Stimulated activated CD8-positive, alpha-beta memory T cell treated with anti-CD3 and anti-CD28 coated beads, Interleukin-2, amount 100 ng/mL, for 48 hours (primary cell): ENCODE measurements around the gene FBXO28.

Source experiments
- DNase-seq, 2 donors: peaks; one replicate each; pipeline ENCODE4 v3.0.0-alpha.2; 2020; ENCODE audit warnings: low read depth in 2 of 2

The FBXO28 gene

GRCh38 chr1:224095867-224096266 lies 18.0 kb upstream of the FBXO28 start:
- no peak for DNase-seq

DNA sequence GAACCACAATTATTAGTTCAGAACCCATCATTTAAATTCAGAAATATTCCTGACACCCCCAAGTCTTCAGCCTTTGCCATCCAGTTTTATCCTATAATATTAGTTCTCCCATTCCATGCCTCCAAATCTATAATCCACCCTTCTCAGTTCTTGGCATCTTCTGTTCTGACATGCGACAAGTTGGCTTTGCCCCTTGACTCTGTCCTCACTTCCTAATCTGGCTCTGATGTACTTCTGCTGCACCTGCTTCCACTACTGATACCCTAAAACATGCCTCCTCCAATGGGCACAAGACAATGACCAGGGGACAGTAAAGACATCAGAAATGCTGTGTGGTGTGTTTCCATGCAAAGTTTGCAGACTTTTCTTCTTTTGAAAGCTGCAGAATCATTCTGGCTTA lies 17.1 kb upstream of the FBXO28 start:
- no peak for DNase-seq

GRCh38 chr1:224098007-224098406 lies 15.9 kb upstream of the FBXO28 start:
- no peak for DNase-seq

- no peak for DNase-seq
These were observed 7.2 kb upstream of the FBXO28 start for GRCh38 chr1:224106568-224107281.

GRCh38 chr1:224107282-224107625 lies 6.7 kb upstream of the FBXO28 start:
- no peak for DNase-seq

- no peak for DNase-seq
These were observed 4.9 kb upstream of the FBXO28 start for GRCh38 chr1:224108991-224109390.

DNA sequence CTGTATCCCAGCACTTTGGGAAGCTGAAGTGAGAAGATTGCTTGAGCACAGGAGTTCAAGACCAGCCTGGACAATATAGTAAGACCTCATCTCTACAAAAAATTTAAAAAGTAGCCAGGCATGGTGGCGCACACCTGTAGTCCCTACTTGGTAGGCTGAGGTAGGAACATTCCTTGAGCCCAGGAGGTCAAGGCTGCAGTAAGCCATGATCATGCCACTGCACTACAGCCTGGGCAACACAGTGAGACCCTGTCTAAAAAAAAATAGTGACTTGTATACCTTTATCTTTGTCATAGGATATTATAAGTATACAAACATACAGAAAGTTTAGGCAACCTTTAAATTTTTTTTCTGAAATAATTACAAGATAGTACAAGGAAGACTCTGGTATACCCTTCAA lies 3.9 kb upstream of the FBXO28 start:
- no peak for DNase-seq

DNA sequence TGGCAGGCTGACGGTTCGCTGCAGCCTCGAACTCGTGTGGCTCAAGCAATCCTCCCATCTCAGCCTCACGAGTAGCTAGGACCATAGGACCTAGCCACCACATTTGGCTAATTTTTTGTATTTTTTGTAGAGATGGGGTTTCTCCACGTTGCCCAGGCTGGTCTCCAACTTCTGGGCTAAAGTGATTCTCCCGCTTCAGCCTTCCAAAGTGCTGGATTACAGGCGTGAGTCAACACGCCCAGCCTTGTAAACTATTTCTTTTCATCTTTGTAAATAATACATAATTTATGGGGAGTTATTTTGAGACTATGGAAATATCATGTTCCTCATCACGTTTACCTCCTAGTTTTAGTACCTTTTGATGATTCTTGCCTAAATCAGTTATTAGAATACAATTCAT lies 906 bp upstream of the FBXO28 start:
- no peak for DNase-seq

- no peak for DNase-seq
These were observed 380 bp upstream of the FBXO28 start for GRCh38 chr1:224113545-224113917.

GRCh38 chr1:224114787-224115175 lies 870 bp downstream of the FBXO28 start:
- DNase-seq = no peak

GRCh38 chr1:224116131-224116530 lies 2.2 kb downstream of the FBXO28 start:
- no peak for DNase-seq

- no peak for DNase-seq
These were observed 4.8 kb downstream of the FBXO28 start for GRCh38 chr1:224118688-224119087.

DNA sequence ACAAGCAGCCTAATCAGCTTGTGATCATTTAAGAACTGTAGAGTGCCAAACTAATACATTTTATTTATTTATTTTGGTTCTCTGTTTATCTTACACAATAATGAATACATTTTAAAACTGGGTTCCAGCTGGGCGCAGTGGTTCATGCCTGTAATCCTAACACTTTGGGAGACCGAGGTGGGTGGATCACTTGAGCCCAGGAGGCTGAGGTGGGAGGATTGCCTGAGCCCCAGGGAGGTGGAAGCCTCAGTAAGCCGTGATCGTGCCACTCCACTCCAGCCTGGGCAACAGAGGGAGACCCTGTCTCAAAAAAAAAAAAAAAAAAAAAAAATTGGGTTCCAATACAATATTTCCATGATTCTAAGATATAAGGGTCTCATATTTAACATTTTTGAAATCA lies 9.2 kb downstream of the FBXO28 start:
- no peak for DNase-seq

DNA sequence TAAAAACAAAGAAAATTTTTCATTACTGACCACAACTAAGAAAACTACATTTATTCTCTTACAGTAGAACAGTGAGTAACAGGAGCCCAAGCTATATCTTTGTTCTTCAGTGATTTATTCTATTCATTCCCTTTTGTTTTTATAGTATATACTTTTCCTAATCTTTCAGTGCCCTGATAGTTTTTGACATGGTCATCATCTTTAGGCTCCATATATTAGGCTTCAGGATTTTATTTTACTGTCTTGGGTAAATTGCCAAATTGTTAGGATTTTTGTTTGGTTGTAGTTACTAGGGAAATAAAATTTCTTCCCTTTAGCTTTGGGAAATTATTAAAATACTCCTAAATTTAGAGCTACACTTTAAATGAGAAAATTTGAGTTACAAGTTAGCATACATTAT lies 10.3 kb downstream of the FBXO28 start:
- DNase-seq = no peak

- DNase-seq = no peak
These were observed 14.3 kb downstream of the FBXO28 start for GRCh38 chr1:224127925-224128819.

- no peak for DNase-seq
These were observed 17.3 kb downstream of the FBXO28 start for GRCh38 chr1:224131253-224131652.

DNA sequence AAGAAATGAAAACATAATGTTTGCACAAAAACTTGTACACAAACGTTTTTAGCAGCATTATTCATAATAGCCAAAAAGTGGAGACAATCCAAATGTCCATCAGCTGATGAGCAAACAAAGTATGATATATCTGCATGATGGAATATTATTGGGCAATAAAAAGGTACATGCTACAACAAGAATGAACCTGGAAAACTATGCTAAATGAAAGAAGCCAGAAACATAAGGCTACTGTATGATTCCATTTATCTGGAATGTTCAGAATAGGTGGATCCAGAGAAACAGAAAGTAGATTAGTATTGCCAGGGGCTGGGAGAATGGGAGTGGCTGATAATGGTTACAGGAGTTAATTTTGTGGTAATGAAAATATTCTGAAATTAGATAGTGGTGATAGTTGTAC lies 19.0 kb downstream of the FBXO28 start:
- no peak for DNase-seq

DNA sequence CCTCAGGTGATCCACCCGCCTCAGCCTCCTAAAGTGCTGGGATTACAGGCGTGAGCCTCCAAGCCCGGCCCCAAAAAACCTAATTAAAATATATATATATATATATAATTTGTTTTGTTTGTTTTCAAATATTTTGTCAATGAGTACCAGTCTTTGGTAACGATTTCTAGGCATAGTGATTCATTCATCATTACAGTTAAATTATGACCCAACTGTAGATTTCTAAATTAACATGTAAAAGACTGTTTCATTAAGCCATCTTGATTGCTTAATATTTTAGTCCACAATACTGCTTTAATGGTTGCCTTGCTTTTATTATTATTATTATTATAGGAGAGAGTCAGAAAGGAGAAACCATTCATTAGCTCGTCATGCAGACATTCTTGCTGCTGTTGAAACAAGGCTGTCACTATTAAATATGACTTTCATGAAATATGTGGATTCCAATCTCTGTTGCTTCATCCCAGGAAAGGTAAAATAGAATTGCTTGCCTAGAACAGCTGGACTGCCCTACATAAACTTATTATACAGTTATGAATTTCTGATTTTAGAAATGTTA lies 19.9 kb downstream of the FBXO28 start:
- DNase-seq = no peak

DNA sequence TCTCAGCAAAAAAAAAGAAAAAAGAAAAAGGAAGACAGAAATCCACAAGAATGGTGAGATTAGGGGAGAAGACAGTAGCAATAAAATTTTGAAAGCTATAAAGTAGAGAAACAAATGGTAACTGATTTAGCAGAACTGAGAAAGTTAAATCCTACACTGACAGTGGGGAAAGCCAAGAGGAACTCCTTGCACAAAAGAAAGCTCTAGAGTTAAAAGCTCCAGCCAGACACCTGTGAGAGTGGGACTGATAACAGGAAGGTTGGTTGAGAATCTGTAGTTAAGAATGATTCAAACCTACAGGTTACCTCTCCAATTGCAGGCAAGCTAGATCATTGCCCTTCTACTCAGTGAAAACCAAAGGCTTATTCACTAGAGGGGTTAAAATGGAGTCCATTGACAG lies 23.6 kb downstream of the FBXO28 start:
- DNase-seq = no peak

GRCh38 chr1:224138198-224138597 lies 24.3 kb downstream of the FBXO28 start:
- DNase-seq = no peak

DNA sequence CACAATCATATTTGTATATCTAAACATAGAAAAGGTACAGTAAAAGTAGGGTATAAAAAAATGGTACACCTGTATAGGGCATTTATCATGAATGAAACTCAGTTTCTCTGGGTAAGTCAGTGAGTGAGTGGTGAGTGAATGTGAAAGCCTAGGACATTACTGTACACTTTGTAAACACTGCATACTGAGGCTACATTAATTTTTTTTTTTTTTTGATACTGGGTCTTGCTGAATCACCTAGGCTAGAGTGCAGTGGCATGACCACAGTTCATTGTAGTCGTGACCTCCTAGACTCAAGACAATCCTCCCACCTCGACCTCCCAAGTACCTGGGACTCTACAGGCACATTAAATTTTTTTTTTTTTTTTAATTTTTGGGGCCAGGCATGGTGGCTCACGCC lies 27.8 kb downstream of the FBXO28 start:
- no peak for DNase-seq

DNA sequence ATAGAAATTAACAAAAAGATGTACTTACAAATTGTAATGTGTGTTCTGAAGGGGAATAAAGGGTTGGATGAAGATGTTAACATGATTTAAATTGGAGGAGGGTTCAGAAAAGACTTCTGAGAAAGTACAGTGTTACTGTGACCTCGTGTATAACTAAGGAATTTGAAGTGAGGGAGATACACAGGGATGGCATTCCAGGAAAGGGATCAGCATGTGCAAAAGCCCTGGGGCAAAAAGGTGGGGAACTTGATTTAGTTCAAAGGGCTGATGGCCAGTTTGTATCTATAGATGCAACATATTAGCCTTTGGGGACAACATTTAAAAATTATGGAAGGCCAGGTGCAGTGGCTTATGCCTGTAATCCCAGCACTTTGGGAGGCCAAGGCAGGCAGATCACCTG lies 35.8 kb downstream of the FBXO28 start:
- DNase-seq = no peak

DNA sequence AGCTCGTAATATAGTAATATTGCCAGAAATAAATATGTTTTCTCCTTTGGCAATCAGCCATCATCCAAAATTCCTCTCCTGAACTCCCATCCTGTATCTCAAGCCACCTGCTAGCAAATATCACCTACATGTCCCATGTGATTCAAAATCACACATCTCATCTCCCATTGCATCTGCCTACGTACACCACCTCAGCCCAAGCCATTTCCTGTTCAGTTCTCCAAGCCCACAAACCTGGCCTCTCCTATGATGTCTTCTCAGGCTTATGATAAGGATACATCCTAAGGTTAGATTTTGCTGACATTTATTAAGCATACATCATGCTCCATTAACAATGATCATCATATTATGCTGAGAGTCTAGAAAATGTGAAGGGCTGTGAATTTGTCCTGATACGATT lies 37.2 kb downstream of the FBXO28 start:
- DNase-seq = no peak
